Measurements from ENCODE around the gene PSEN2. TPM values are rescaled to one million over a fixed set of nuclear protein-coding genes. Genes with fewer than 3 reads are reported as not detected.
"Not testable (repeated sequence)": the region's sequence is repeated elsewhere in the genome, so short reads cannot be mapped to it uniquely, and the experiment has no call there.

Gene PSEN2
- total and polyA plus RNA-seq, 4 donors, result 11.2 to 15.7 (median 13.3) TPM

DNA sequence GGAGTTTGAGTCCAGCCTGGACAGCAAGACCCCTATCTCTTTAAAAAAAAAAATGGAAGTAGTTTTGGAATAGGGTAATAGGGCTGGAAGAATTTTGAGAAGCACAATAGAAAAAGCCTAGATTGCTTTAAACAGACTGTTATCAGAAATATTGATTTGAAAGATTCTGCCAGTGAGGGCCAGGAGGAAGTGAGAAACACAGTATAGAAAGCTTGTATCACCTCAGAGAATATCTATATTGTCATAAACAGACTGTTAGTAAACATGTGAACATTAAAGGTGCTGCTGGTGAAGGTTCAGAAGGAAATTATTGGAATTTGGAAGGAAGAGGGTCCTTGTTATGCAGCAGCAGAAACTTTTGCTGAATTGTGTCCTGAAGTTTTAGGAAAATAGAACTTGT, 24.8 kb upstream of the PSEN2 start:
- ATAC-seq (ENCODE audit: low FRiP score) (no peak), DNase-seq (no peak)
- Histone ChIP-seq H3K4me3 (ENCODE audit: low read length in 2 of 2) (no peak overlapping the region), H3K27me3 (ENCODE audit: control insufficient read depth in 1 of 2, insufficient read depth in 2 of 2, low read length in 1 of 2) (no peaks in the 10 kb centered on the region), H3K9me3 (ENCODE audit: control insufficient read depth, low read length) (no peaks in the 10 kb centered on the region), H3K27ac (ENCODE audit: low read depth in 1 of 2, low read length in 2 of 2) (no peak overlapping the region), H3K4me1 (ENCODE audit: control insufficient read depth in 1 of 2, insufficient read depth in 2 of 2, low read length in 2 of 2) (no peaks in the 10 kb centered on the region), H3K36me3 (ENCODE audit: control insufficient read depth in 1 of 2, insufficient read depth in 2 of 2, low read length in 1 of 2) (no peaks in the 10 kb centered on the region)
- intact Hi-C loops (cut with DNase I), result no loop called here

DNA sequence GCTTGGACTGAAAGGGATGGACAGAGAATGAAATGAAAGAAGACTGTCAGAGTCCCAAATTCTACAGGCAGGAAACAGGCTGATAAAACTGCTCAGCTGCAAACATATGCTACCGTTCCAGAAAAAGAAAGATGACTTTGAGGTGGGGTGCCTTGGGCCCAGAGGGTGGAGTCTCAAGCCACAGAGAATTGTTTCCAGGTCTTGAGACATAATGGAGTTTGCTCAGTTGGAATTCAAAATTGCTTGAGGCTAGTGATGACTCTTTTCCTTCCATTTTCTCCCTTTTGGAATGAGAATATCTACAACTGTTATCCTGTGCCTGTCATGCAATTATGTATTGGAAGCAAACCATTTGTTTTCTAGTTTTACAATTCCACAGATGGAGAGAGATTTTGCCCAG, 23.6 kb upstream of the PSEN2 start:
- ATAC-seq (ENCODE audit: low FRiP score), result no peak

DNA sequence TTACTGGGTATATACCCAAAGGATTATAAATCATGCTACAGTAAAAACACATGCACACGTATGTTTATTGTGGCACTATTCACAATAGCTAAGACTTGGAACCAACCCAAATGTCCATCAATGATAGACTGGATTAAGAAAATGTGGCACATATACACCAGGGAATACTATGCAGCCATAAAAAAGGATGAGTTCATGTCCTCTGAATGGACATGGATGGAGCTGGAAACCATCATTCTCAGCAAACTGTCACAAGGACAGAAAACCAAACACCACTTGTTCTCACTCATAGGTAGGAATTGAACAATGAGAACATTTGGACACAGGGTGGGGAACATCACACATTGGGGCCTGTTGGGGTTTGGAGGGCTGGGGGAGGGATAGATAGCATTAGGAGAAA, 15.9 kb upstream of the PSEN2 start:
- intact Hi-C loops (cut with DNase I); H3K9me3 ChIP-seq (ENCODE audit: control insufficient read depth, low read length); H3K36me3 ChIP-seq (ENCODE audit: control insufficient read depth in 1 of 2, insufficient read depth in 2 of 2, low read length in 1 of 2); ATAC-seq (ENCODE audit: low FRiP score); H3K27ac ChIP-seq (ENCODE audit: low read depth in 1 of 2, low read length in 2 of 2); DNase-seq; H3K27me3 ChIP-seq (ENCODE audit: control insufficient read depth in 1 of 2, insufficient read depth in 2 of 2, low read length in 1 of 2); H3K4me1 ChIP-seq (ENCODE audit: control insufficient read depth in 1 of 2, insufficient read depth in 2 of 2, low read length in 2 of 2); H3K4me3 ChIP-seq (ENCODE audit: low read length in 2 of 2): not testable (repeated sequence)
- 54 to 68% methylated on average over 1 of the region's 1 CpG for WGBS, 2 donors

More for the DNA sequence above, 23.6 kb upstream of the PSEN2 start:
- Histone ChIP-seq H3K9me3 (ENCODE audit: control insufficient read depth, low read length) (no peaks in the 10 kb centered on the region), H3K27ac (ENCODE audit: low read depth in 1 of 2, low read length in 2 of 2) (no peak overlapping the region), H3K36me3 (ENCODE audit: control insufficient read depth in 1 of 2, insufficient read depth in 2 of 2, low read length in 1 of 2) (no peaks in the 10 kb centered on the region), H3K27me3 (ENCODE audit: control insufficient read depth in 1 of 2, insufficient read depth in 2 of 2, low read length in 1 of 2) (no peaks in the 10 kb centered on the region), H3K4me1 (ENCODE audit: control insufficient read depth in 1 of 2, insufficient read depth in 2 of 2, low read length in 2 of 2) (no peaks in the 10 kb centered on the region), H3K4me3 (ENCODE audit: low read length in 2 of 2) (no peak overlapping the region)
- intact Hi-C loops (cut with DNase I), result no loop called here
- DNase-seq, result no peak
- 70 to 83% methylated on average over 1 of the region's 1 CpG for WGBS, 2 donors

DNA sequence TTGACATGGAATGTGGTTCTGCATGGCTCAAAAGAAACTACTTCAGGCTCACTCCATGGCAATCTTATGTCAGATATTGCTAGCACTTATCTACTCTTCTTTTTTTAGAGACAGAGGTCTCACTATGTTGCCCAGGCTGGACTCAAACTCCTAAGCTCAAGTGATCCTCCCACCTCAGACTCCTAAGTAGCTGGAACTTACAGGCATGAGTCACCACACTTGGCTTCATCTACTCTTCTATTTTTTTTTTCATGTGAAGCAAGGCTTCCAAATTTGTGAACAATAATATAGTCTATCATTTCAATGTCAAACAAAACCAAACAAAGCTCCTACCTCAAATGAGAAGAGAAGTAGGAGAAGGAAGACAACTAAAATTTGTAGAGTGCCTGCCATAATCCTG, 7.5 kb upstream of the PSEN2 start:
- no peaks in the 10 kb centered on the region for H3K4me1 ChIP-seq (ENCODE audit: control insufficient read depth in 1 of 2, insufficient read depth in 2 of 2, low read length in 2 of 2)
- H3K27ac ChIP-seq (ENCODE audit: low read depth in 1 of 2, low read length in 2 of 2), result no peak overlapping the region
- no peaks in the 10 kb centered on the region for H3K36me3 ChIP-seq (ENCODE audit: control insufficient read depth in 1 of 2, insufficient read depth in 2 of 2, low read length in 1 of 2)
- no peak for DNase-seq
- H3K27me3 ChIP-seq (ENCODE audit: control insufficient read depth in 1 of 2, insufficient read depth in 2 of 2, low read length in 1 of 2), result no peaks in the 10 kb centered on the region
- H3K4me3 ChIP-seq (ENCODE audit: low read length in 2 of 2), result no peak overlapping the region
- ATAC-seq (ENCODE audit: low FRiP score), result no peak
- H3K9me3 ChIP-seq (ENCODE audit: control insufficient read depth, low read length), result no peaks in the 10 kb centered on the region
- intact Hi-C loops (cut with DNase I), result no loop called here

DNA sequence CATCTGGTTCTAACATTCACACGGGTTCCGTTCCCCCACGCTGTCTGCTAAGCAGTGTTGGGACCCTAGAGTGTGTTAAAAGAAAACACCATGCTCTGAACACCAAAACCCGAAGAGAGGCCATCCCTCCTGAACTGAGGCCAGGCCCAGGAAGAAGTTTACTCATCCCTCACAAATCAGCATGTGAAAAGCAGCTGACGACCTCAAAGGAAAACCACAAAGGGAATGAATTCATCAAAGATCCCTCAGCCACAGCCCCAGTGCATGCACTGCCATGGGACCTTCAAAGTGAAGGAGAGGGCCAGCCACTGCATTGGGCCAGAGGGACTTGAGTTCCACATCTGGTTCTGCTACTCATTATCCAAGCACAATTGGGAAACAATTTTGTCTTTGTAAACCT, 7.0 kb upstream of the PSEN2 start:
- ATAC-seq (ENCODE audit: low FRiP score), result no peak
- intact Hi-C loops (cut with DNase I), result no loop called here
- WGBS, 2 donors, result 65 to 74% methylated on average over 5 of the region's 5 CpGs

DNA sequence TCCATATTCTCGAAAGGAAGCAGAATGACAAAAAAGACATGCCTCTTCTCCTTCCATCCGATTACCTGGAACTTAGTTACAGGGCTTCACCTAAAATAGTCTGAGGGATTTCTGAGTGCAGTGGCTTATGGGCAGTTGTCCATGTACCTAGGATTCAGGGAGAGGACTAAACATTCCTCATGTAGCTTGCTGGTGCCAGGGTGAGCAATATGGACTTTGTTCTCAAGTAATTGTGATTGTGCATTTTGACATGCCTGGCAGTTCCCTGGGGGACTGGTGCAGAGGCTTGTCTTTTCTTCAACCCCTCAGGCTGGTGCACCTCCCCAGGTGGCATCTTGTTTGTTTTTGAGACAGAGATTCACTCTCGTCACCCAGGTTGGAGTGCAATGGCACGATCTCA, 6.1 kb upstream of the PSEN2 start:
- H3K4me1 ChIP-seq (ENCODE audit: control insufficient read depth in 1 of 2, insufficient read depth in 2 of 2, low read length in 2 of 2), result no peaks in the 10 kb centered on the region
- no peak overlapping the region for H3K27ac ChIP-seq (ENCODE audit: low read depth in 1 of 2, low read length in 2 of 2)
- ATAC-seq (ENCODE audit: low FRiP score) (no peak), DNase-seq (no peak)
- H3K36me3 ChIP-seq (ENCODE audit: control insufficient read depth in 1 of 2, insufficient read depth in 2 of 2, low read length in 1 of 2), result no peaks in the 10 kb centered on the region
- intact Hi-C loops (cut with DNase I), result no loop called here
- no peaks in the 10 kb centered on the region for H3K27me3 ChIP-seq (ENCODE audit: control insufficient read depth in 1 of 2, insufficient read depth in 2 of 2, low read length in 1 of 2)
- no peak overlapping the region for H3K4me3 ChIP-seq (ENCODE audit: low read length in 2 of 2)
- H3K9me3 ChIP-seq (ENCODE audit: control insufficient read depth, low read length), result no peaks in the 10 kb centered on the region
- WGBS, 2 donors, result 85 to 96% methylated on average over 4 of the region's 4 CpGs

More for the DNA sequence above, 7.0 kb upstream of the PSEN2 start:
- H3K27ac ChIP-seq (ENCODE audit: low read depth in 1 of 2, low read length in 2 of 2), result no peak overlapping the region
- no peaks in the 10 kb centered on the region for H3K27me3 ChIP-seq (ENCODE audit: control insufficient read depth in 1 of 2, insufficient read depth in 2 of 2, low read length in 1 of 2)
- H3K4me1 ChIP-seq (ENCODE audit: control insufficient read depth in 1 of 2, insufficient read depth in 2 of 2, low read length in 2 of 2), result no peaks in the 10 kb centered on the region
- DNase-seq, result no peak
- H3K36me3 ChIP-seq (ENCODE audit: control insufficient read depth in 1 of 2, insufficient read depth in 2 of 2, low read length in 1 of 2), result no peaks in the 10 kb centered on the region
- H3K9me3 ChIP-seq (ENCODE audit: control insufficient read depth, low read length), result no peaks in the 10 kb centered on the region
- no peak overlapping the region for H3K4me3 ChIP-seq (ENCODE audit: low read length in 2 of 2)

DNA sequence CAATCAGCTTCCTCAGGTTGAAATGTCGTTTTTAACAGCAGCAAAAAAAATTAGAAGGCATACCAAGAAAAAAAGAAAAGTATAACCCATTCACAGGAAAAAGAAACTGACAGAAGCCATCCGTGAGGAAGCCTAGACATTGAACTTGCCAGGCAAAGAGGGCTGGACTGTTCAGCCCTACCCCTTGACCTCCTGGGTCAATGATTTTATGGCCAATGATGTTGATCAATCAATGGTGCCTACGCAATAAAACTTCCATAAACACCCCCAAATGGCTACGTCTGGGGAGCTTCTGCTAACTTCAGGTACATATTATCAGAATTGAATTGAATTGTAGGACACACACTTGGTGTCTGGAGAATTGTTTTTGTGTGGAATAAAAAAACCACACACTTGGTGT, 4.8 kb upstream of the PSEN2 start:
- H3K27ac ChIP-seq (ENCODE audit: low read depth in 1 of 2, low read length in 2 of 2), result no peak overlapping the region
- no peaks in the 10 kb centered on the region for H3K4me1 ChIP-seq (ENCODE audit: control insufficient read depth in 1 of 2, insufficient read depth in 2 of 2, low read length in 2 of 2)
- H3K36me3 ChIP-seq (ENCODE audit: control insufficient read depth in 1 of 2, insufficient read depth in 2 of 2, low read length in 1 of 2), result no peaks in the 10 kb centered on the region
- no peak overlapping the region for H3K4me3 ChIP-seq (ENCODE audit: low read length in 2 of 2)
- ATAC-seq (ENCODE audit: low FRiP score), result no peak
- no peaks in the 10 kb centered on the region for H3K9me3 ChIP-seq (ENCODE audit: control insufficient read depth, low read length)
- no peaks in the 10 kb centered on the region for H3K27me3 ChIP-seq (ENCODE audit: control insufficient read depth in 1 of 2, insufficient read depth in 2 of 2, low read length in 1 of 2)
- DNase-seq, result no peak
- 78 to 83% methylated on average over 4 of the region's 4 CpGs for WGBS, 2 donors
- intact Hi-C loops (cut with DNase I), result no loop called here

DNA sequence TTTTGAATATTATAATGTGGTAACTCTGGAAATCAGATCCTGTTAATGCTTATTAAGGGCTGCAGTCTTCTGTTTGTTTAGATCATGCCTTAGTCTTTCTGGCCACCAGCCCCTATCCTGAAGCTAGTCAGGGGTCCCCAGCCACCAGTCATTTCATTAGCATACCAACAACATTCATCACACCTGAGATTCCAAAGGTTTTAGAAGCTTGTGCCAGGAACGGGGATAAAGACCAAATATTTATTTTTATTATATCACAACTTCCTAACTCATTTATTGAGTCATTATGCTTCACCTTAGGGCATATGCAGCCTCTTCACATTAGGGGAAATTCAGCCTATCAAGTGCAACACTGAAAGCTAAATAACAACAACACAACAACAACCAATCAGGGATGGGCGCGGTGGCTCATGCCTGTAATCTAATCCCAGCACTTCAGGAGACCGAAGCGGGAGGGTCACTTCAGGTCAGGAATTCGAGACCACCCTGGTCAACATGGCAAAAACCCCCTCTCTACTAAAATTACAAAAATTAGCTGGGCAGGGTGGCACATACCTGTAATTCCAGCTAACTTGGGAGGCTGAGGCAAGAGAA, 2.9 kb upstream of the PSEN2 start:
- H3K36me3 ChIP-seq (ENCODE audit: control insufficient read depth in 1 of 2, insufficient read depth in 2 of 2, low read length in 1 of 2), result no peaks in the 10 kb centered on the region
- ATAC-seq (ENCODE audit: low FRiP score), result no peak

DNA sequence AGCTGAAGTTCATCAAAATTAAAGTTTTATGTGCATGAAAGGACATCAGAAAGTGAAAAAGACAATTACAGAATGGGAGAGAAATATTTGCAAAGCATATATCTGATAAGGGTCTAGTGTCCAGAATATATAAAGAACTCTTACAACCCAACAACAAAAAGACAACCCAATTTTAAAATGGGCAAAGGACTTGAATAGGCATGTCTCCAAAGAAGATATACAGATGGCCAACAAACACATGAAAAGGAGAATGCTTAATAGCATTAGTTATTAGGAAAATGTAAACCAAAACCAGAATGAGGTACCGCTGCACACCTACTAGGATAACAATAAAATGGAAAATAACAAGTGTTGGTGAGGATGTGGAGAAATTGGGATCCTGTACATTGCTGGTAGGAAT, 1.7 kb upstream of the PSEN2 start:
- no peak for ATAC-seq (ENCODE audit: low FRiP score)
- intact Hi-C loops (cut with DNase I), result no loop called here
- no peak for DNase-seq
- Histone ChIP-seq H3K4me1 (ENCODE audit: control insufficient read depth in 1 of 2, insufficient read depth in 2 of 2, low read length in 2 of 2) (no peaks in the 10 kb centered on the region), H3K27ac (ENCODE audit: low read depth in 1 of 2, low read length in 2 of 2) (no peak overlapping the region), H3K36me3 (ENCODE audit: control insufficient read depth in 1 of 2, insufficient read depth in 2 of 2, low read length in 1 of 2) (no peaks in the 10 kb centered on the region), H3K9me3 (ENCODE audit: control insufficient read depth, low read length) (no peaks in the 10 kb centered on the region), H3K27me3 (ENCODE audit: control insufficient read depth in 1 of 2, insufficient read depth in 2 of 2, low read length in 1 of 2) (no peaks in the 10 kb centered on the region), H3K4me3 (ENCODE audit: low read length in 2 of 2) (no peak overlapping the region)
- WGBS, 2 donors, result 96 to 98% methylated on average over 1 of the region's 1 CpG

More for the DNA sequence above, 2.9 kb upstream of the PSEN2 start:
- Histone ChIP-seq H3K9me3 (ENCODE audit: control insufficient read depth, low read length) (no peaks in the 10 kb centered on the region), H3K27ac (ENCODE audit: low read depth in 1 of 2, low read length in 2 of 2) (no peak overlapping the region), H3K27me3 (ENCODE audit: control insufficient read depth in 1 of 2, insufficient read depth in 2 of 2, low read length in 1 of 2) (no peaks in the 10 kb centered on the region), H3K4me1 (ENCODE audit: control insufficient read depth in 1 of 2, insufficient read depth in 2 of 2, low read length in 2 of 2) (no peaks in the 10 kb centered on the region), H3K4me3 (ENCODE audit: low read length in 2 of 2) (no peak overlapping the region)
- intact Hi-C loops (cut with DNase I), result no loop called here
- no peak for DNase-seq
- 78 to 82% methylated on average over 6 of the region's 6 CpGs for WGBS, 2 donors

Data from aorta (tissue), 5 donors.